Measurements from ENCODE around the gene ELMOD3.
"Not testable (repeated sequence)": the region's sequence is repeated elsewhere in the genome, so short reads cannot be mapped to it uniquely, and the experiment has no call there.

GRCh38 chr2:85323988-85324367, 30.6 kb upstream of the ELMOD3 start:
- TF ChIP-seq, protein P1, sequence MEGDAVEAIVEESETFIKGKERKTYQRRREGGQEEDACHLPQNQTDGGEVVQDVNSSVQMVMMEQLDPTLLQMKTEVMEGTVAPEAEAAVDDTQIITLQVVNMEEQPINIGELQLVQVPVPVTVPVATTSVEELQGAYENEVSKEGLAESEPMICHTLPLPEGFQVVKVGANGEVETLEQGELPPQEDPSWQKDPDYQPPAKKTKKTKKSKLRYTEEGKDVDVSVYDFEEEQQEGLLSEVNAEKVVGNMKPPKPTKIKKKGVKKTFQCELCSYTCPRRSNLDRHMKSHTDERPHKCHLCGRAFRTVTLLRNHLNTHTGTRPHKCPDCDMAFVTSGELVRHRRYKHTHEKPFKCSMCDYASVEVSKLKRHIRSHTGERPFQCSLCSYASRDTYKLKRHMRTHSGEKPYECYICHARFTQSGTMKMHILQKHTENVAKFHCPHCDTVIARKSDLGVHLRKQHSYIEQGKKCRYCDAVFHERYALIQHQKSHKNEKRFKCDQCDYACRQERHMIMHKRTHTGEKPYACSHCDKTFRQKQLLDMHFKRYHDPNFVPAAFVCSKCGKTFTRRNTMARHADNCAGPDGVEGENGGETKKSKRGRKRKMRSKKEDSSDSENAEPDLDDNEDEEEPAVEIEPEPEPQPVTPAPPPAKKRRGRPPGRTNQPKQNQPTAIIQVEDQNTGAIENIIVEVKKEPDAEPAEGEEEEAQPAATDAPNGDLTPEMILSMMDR (IDR thresholded peaks at IDR 0.05): not testable (repeated sequence)
- not testable (repeated sequence) for TF ChIP-seq POLR2A (IDR thresholded peaks at IDR 0.05)
